Neural cell (in vitro differentiated cells): ENCODE results near the gene VPS37C. TPM values are rescaled to one million over a fixed set of nuclear protein-coding genes. Genes with fewer than 3 reads are reported as not detected.

Experiments
- H2AFZ ChIP-seq: fragments of 200-600, 300-800 bp; sonication (generic), shearing (Covaris generic); 2 replicates; pipeline ENCODE4 v1.6.0; 2014; ENCODE audit warnings: low read depth, mild to moderate bottlenecking, antibody characterized with exemption, low read length, moderate library complexity
- H3F3A ChIP-seq: fragments of 200-600 bp; shearing (Covaris generic); 2 replicates; pipeline ENCODE4 v1.6.1; 2016; ENCODE audit warnings: mild to moderate bottlenecking, moderate library complexity, mixed read lengths, antibody characterized with exemption, low read length; ENCODE audit not compliant: insufficient read depth, poor library complexity, severe bottlenecking
- H3K27ac ChIP-seq: fragments of 200-600, 300-800 bp; sonication (generic), shearing (Covaris generic); 2 replicates; pipeline ENCODE4 v1.5.1; 2014; ENCODE audit warnings: mild to moderate bottlenecking, low read length, moderate library complexity
- H3K27me3 ChIP-seq: fragments of 300-800, 200-600 bp; sonication (generic), shearing (Covaris generic); 2 replicates; pipeline ENCODE4 v1.6.0; 2014; ENCODE audit warnings: mild to moderate bottlenecking, low read depth, low read length, moderate library complexity; ENCODE audit not compliant: insufficient read depth
- H3K36me3 ChIP-seq: fragments of 300-800, 200-600 bp; sonication (generic), shearing (Covaris generic); 2 replicates; pipeline ENCODE4 v1.5.1; 2014; ENCODE audit warnings: mild to moderate bottlenecking, antibody characterized with exemption, low read length, moderate library complexity; ENCODE audit not compliant: insufficient read depth
- H3K4me2 ChIP-seq: fragments of 300-800, 200-600 bp; sonication (generic), shearing (Covaris generic); 2 replicates; pipeline ENCODE4 v1.6.0; 2014; ENCODE audit warnings: mild to moderate bottlenecking, low read length
- H3K4me3 ChIP-seq: fragments of 300-800, 200-600 bp; sonication (generic), shearing (Covaris generic); 2 replicates; pipeline ENCODE4 v1.5.1; 2014; ENCODE audit warnings: mild to moderate bottlenecking, low read length, moderate library complexity
- H3K79me2 ChIP-seq: fragments of 200-600 bp; shearing (Covaris generic); replicated peaks from 2 replicates; pipeline ENCODE4 v1.6.0; 2014; ENCODE audit warnings: mild to moderate bottlenecking, low read length, moderate library complexity; ENCODE audit not compliant: insufficient read depth
- H3K9ac ChIP-seq: fragments of 300-800, 200-600 bp; sonication (generic), shearing (Covaris generic); 2 replicates; pipeline ENCODE4 v1.6.1; 2016; ENCODE audit warnings: mild to moderate bottlenecking, low read length, mixed read lengths
- H3K9me2 ChIP-seq: fragments of 200-600 bp; shearing (Covaris generic); 2 replicates; pipeline ENCODE4 v1.6.1; 2016; ENCODE audit warnings: mild to moderate bottlenecking, low read length, mixed read lengths; ENCODE audit not compliant: insufficient read depth
- H3K9me3 ChIP-seq: fragments of 200-600, 300-800 bp; sonication (generic), shearing (Covaris generic); 2 replicates; pipeline ENCODE4 v1.6.1; 2016; ENCODE audit warnings: mild to moderate bottlenecking, mixed run types, low read length, moderate library complexity, mixed read lengths
- H4K20me1 ChIP-seq: fragments of 200-600 bp; shearing (Covaris generic); 2 replicates; pipeline ENCODE4 v1.6.1; 2016; ENCODE audit warnings: mild to moderate bottlenecking, mixed run types; ENCODE audit not compliant: insufficient read depth
- EP300 ChIP-seq: fragments of 450-650 bp; conservative IDR thresholded peaks from 2 replicates; pipeline ENCODE4 v1.6.1; 2014; ENCODE audit warnings: antibody characterized with exemption, mild to moderate bottlenecking, moderate library complexity; ENCODE audit not compliant: poor library complexity, severe bottlenecking
- EZH2 ChIP-seq: fragments of 200-600, 300-800 bp; shearing (Covaris generic), sonication (generic); IDR thresholded peaks from 2 replicates; pipeline ENCODE4 v1.6.1; 2014; ENCODE audit warnings: antibody characterized with exemption, low read length, borderline replicate concordance, mild to moderate bottlenecking; ENCODE audit not compliant: insufficient read depth, poor library complexity, severe bottlenecking
- MXI1 ChIP-seq: fragments of 450-650 bp; conservative IDR thresholded peaks from 2 replicates; pipeline ENCODE4 v1.6.1; 2014; ENCODE audit warnings: antibody characterized with exemption, mild to moderate bottlenecking; ENCODE audit not compliant: poor library complexity, severe bottlenecking
- POLR2AphosphoS5 ChIP-seq: IDR thresholded peaks from 2 replicates; pipeline ENCODE4 v1.6.1; 2012
- RAD21 ChIP-seq: fragments of 450-650 bp; conservative IDR thresholded peaks from 2 replicates; pipeline ENCODE4 v1.6.1; 2014; ENCODE audit warnings: antibody characterized with exemption, mild to moderate bottlenecking, moderate library complexity
- SMC3 ChIP-seq: fragments of 450-650 bp; conservative IDR thresholded peaks from 2 replicates; pipeline ENCODE4 v1.6.1; 2014; ENCODE audit warnings: antibody characterized with exemption, mild to moderate bottlenecking, moderate library complexity; ENCODE audit not compliant: poor library complexity
- TAF1 ChIP-seq: IDR thresholded peaks from 2 replicates; pipeline ENCODE4 v1.6.1; 2012; ENCODE audit warnings: low read depth
- polyA plus RNA-seq: library from polyadenylated mRNA; depleted of rRNA; stranded (reverse); fragments of >200 nt; gene quantifications from 2 replicates; pipeline ENCODE4 v1.2.3, GENCODE V29; 2014
- TF ChIP-seq, protein P1 (sequence below): IDR thresholded peaks from 2 replicates; pipeline ENCODE4 v1.6.1; 2012; ENCODE audit warnings: borderline replicate concordance
- TF ChIP-seq, protein P2 (sequence below): fragments of 450-650 bp; IDR thresholded peaks from 2 replicates; pipeline ENCODE4 v1.5.1; 2014; ENCODE audit warnings: antibody characterized with exemption, mild to moderate bottlenecking, moderate library complexity; ENCODE audit not compliant: poor library complexity, severe bottlenecking

Gene VPS37C
- polyA plus RNA-seq, 1 donor from 2014 or later, result 7.3 TPM

DNA sequence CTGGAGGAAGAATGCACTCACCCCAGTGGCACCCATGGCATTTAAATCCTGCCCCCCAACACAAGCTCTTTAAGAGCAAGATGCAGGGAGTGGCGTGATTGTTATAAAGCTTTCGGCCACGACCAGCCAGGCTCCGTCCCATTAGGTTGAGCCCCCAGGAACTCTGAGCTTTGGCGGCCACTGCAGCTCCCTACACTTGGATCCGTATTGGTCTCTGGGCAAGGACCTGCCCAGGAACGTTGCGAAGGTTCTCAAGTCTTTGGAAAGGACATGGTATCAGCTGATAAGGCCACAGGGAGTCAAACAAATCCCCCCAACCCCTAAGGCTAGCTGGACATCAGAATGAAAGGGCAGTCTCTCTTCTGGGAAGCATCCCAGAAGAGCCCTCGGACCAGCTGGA, 9.3 kb upstream of the VPS37C start:
- Histone ChIP-seq H3K27ac (no peak overlapping the region), H3K9ac (no peak overlapping the region)
- TF ChIP-seq, protein P1, sequence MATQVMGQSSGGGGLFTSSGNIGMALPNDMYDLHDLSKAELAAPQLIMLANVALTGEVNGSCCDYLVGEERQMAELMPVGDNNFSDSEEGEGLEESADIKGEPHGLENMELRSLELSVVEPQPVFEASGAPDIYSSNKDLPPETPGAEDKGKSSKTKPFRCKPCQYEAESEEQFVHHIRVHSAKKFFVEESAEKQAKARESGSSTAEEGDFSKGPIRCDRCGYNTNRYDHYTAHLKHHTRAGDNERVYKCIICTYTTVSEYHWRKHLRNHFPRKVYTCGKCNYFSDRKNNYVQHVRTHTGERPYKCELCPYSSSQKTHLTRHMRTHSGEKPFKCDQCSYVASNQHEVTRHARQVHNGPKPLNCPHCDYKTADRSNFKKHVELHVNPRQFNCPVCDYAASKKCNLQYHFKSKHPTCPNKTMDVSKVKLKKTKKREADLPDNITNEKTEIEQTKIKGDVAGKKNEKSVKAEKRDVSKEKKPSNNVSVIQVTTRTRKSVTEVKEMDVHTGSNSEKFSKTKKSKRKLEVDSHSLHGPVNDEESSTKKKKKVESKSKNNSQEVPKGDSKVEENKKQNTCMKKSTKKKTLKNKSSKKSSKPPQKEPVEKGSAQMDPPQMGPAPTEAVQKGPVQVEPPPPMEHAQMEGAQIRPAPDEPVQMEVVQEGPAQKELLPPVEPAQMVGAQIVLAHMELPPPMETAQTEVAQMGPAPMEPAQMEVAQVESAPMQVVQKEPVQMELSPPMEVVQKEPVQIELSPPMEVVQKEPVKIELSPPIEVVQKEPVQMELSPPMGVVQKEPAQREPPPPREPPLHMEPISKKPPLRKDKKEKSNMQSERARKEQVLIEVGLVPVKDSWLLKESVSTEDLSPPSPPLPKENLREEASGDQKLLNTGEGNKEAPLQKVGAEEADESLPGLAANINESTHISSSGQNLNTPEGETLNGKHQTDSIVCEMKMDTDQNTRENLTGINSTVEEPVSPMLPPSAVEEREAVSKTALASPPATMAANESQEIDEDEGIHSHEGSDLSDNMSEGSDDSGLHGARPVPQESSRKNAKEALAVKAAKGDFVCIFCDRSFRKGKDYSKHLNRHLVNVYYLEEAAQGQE, result no peak
- TF ChIP-seq EP300 (no peak), POLR2AphosphoS5 (no peak), SMC3 (no peak), TAF1 (no peak), EZH2 (no peak), MXI1 (no peak), RAD21 (no peak)
- TF ChIP-seq, protein P2, sequence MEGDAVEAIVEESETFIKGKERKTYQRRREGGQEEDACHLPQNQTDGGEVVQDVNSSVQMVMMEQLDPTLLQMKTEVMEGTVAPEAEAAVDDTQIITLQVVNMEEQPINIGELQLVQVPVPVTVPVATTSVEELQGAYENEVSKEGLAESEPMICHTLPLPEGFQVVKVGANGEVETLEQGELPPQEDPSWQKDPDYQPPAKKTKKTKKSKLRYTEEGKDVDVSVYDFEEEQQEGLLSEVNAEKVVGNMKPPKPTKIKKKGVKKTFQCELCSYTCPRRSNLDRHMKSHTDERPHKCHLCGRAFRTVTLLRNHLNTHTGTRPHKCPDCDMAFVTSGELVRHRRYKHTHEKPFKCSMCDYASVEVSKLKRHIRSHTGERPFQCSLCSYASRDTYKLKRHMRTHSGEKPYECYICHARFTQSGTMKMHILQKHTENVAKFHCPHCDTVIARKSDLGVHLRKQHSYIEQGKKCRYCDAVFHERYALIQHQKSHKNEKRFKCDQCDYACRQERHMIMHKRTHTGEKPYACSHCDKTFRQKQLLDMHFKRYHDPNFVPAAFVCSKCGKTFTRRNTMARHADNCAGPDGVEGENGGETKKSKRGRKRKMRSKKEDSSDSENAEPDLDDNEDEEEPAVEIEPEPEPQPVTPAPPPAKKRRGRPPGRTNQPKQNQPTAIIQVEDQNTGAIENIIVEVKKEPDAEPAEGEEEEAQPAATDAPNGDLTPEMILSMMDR, result no peak

DNA sequence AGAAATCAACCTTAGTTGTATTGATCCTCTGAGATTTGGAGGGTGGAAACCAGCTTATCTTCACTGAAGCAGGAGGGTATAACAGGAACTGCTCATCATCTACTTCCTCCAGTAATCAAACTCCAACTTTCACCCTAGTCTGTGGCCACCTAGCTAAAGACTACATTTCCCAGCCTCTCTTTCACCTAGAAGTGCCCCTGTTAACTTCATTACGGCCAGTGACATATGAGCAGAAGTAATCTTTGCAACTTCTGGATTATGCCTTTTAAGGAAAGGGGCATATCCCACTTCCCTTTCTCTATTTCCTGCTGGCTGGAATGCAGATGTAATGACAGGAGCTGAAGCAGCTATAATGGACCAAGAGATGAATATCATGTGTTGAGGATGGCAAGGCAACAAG, 7.6 kb upstream of the VPS37C start:
- no peaks in the 10 kb centered on the region for H3F3A ChIP-seq
- no peaks in the 10 kb centered on the region for H3K79me2 ChIP-seq
- H3K9me3 ChIP-seq, result no peaks in the 10 kb centered on the region
- TF ChIP-seq EZH2 (no peak), POLR2AphosphoS5 (no peak), EP300 (no peak), MXI1 (no peak), RAD21 (no peak), SMC3 (no peak), TAF1 (no peak)
- TF ChIP-seq, protein P2, result no peak
- TF ChIP-seq, protein P1, result no peak
- H4K20me1 ChIP-seq, result no peaks in the 10 kb centered on the region
- H3K4me3 ChIP-seq, result no peak overlapping the region
- no peaks in the 10 kb centered on the region for H3K36me3 ChIP-seq
- no peaks in the 10 kb centered on the region for H3K27me3 ChIP-seq
- H3K27ac ChIP-seq, result no peak overlapping the region
- no peaks in the 10 kb centered on the region for H3K9me2 ChIP-seq
- no peak overlapping the region for H3K9ac ChIP-seq
- no peak overlapping the region for H2AFZ ChIP-seq
- H3K4me2 ChIP-seq, result no peak overlapping the region

More for the DNA sequence above, 9.3 kb upstream of the VPS37C start:
- no peaks in the 10 kb centered on the region for H3K9me2 ChIP-seq
- no peaks in the 10 kb centered on the region for H3K79me2 ChIP-seq
- no peaks in the 10 kb centered on the region for H3K36me3 ChIP-seq
- no peaks in the 10 kb centered on the region for H3F3A ChIP-seq
- no peak overlapping the region for H3K4me3 ChIP-seq
- H4K20me1 ChIP-seq, result no peaks in the 10 kb centered on the region
- H3K4me2 ChIP-seq, result no peak overlapping the region
- no peaks in the 10 kb centered on the region for H3K9me3 ChIP-seq
- H3K27me3 ChIP-seq, result no peaks in the 10 kb centered on the region
- no peak overlapping the region for H2AFZ ChIP-seq
